Measurements from ENCODE around the gene ELMO1. TPM values are rescaled to one million over a fixed set of nuclear protein-coding genes. Genes with fewer than 3 reads are reported as not detected.

Gene ELMO1
- total and polyA plus RNA-seq, 9 donors, result 8.9 to 48.9 (median 28.0) TPM

DNA sequence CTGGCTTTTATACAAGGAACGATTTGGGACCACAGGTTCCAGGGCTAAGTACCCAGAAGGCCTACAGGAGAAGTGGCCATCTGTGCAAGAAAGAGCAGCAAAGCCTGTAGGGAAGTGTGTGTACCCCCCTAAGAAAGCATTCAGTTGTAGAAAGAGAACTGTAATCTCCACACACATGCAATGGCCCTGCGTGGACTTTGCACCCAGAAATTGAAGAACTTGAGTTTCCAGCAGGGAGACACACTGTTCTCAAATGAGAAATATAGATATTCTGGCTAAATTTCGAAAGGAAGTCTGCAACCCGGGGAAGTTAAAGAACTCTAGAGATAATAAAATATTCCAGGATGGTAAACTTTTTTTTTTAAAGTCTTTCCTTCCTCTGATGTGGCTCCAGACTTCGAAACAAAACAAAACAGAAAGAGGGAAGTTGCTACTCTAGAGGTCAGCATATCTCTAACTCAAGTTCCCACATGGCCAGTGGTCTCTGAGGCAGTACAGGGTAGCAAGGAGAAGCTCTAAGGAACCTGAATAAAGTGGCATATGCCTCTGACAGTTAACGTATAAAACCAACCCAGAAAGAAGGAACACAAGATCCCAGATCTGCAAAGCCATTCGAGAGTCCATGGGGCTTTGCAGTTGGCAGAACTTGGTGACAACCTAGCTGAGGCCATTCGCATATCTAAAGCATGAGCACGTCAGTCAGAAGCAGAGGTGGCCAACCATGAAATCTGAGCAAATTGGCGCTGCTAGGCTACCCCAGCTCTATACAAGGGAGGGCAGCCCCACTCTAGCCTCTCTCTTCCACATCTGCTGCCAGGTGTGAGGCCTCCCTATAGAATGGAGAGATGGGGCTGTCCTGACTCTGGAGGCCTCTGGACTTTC is 56.6 kb downstream of the ELMO1 start:
- Histone ChIP-seq H3K27me3 (no peaks in the 10 kb centered on the region), H3K9me3 (no peaks in the 10 kb centered on the region), H3K36me3 (no peaks in the 10 kb centered on the region), H3K4me1 (ENCODE audit: insufficient read depth) (peaks cover 8% of the 10 kb centered on the region), H3K4me3 (no peak overlapping the region), H3K27ac (no peak overlapping the region)
- intact Hi-C loops (cut with DNase I), result no loop called here
- WGBS, 3 donors, result 42 to 60% (median 47%) methylated on average over 10 of the region's 10 CpGs
- no peak for TF ChIP-seq CTCF (IDR thresholded peaks at IDR 0.05)
- TF ChIP-seq EP300 (IDR thresholded peaks at IDR 0.05), result no peak
- no peak for TF ChIP-seq POLR2A (IDR thresholded peaks at IDR 0.05)
- no peak for DNase-seq

GRCh38 chr7:37390114-37390513 is 58.5 kb downstream of the ELMO1 start:
- no peak for TF ChIP-seq EP300 (IDR thresholded peaks at IDR 0.05)
- TF ChIP-seq CTCF (IDR thresholded peaks at IDR 0.05), result no peak
- no peak for TF ChIP-seq POLR2A (IDR thresholded peaks at IDR 0.05)
- DNase-seq, result no peak
- intact Hi-C loops (cut with DNase I), result no loop called here
- 87 to 94% (median 93%) methylated on average over 8 of the region's 8 CpGs for WGBS, 3 donors
- Histone ChIP-seq H3K36me3 (no peaks in the 10 kb centered on the region), H3K27ac (no peak overlapping the region), H3K4me3 (no peak overlapping the region), H3K4me1 (ENCODE audit: insufficient read depth) (peaks cover 8% of the 10 kb centered on the region), H3K27me3 (no peaks in the 10 kb centered on the region), H3K9me3 (no peaks in the 10 kb centered on the region)

DNA sequence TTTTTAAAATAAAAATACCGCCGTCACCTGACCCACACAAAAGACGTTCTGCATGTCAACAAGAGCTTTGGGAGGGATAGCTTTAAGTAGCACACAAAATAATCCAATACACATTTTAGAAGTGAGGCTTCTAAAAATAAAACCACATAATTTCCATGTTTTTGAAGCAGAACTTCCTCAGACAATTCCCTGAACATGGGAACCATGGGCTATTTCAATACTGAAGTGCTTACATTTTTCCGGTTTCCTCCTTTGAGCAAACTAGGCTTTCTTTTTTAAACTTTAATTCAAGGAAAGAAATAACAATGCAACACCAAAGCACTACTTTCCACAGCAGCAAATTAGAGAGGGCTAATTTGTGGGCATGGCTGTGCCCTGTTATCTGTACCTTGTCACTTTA is 59.9 kb downstream of the ELMO1 start:
- no peak overlapping the region for H3K27ac ChIP-seq
- intact Hi-C loops (cut with DNase I), result no loop called here
- no peak for DNase-seq
- no peak for TF ChIP-seq POLR2A (IDR thresholded peaks at IDR 0.05)
- TF ChIP-seq EP300 (IDR thresholded peaks at IDR 0.05), result no peak
- TF ChIP-seq CTCF (IDR thresholded peaks at IDR 0.05), result no peak
- no peaks in the 10 kb centered on the region for H3K9me3 ChIP-seq
- no peak overlapping the region for H3K4me3 ChIP-seq
- peaks cover 8% of the 10 kb centered on the region for H3K4me1 ChIP-seq (ENCODE audit: insufficient read depth)
- no peaks in the 10 kb centered on the region for H3K36me3 ChIP-seq
- no peaks in the 10 kb centered on the region for H3K27me3 ChIP-seq
- 35 to 61% (median 37%) methylated on average over 4 of the region's 4 CpGs for WGBS, 3 donors

- TF ChIP-seq CTCF (IDR thresholded peaks at IDR 0.05), result no peak
- no peak for TF ChIP-seq EP300 (IDR thresholded peaks at IDR 0.05)
- TF ChIP-seq POLR2A (IDR thresholded peaks at IDR 0.05), result no peak
- Histone ChIP-seq H3K27ac (no peak overlapping the region), H3K9me3 (no peaks in the 10 kb centered on the region), H3K27me3 (no peaks in the 10 kb centered on the region), H3K4me3 (no peak overlapping the region), H3K4me1 (ENCODE audit: insufficient read depth) (peaks cover 2% of the 10 kb centered on the region), H3K36me3 (no peaks in the 10 kb centered on the region)
- DNase-seq, result no peak
- 82 to 96% (median 87%) methylated on average over 6 of the region's 6 CpGs for WGBS, 3 donors
- intact Hi-C loops (cut with DNase I), result no loop called here
These were observed 62.9 kb downstream of the ELMO1 start for GRCh38 chr7:37385787-37386186.

Measured in ovary (tissue), 9 donors.